GM19099 (cell line): ENCODE results near the gene AJAP1.

Experiments
- POLR2A ChIP-seq: IDR thresholded peaks from 3 replicates; pipeline ENCODE4 v1.6.1; 2011; ENCODE audit warnings: low read depth; ENCODE audit not compliant: insufficient read length; ENCODE audit errors: extremely low read depth

AJAP1 gene

GRCh38 chr1:4725416-4725815, 71.0 kb downstream of the AJAP1 start:
- no peak for TF ChIP-seq POLR2A

GRCh38 chr1:4726620-4727341, 72.4 kb downstream of the AJAP1 start:
- TF ChIP-seq POLR2A, result no peak

- TF ChIP-seq POLR2A, result no peak
Observed at GRCh38 chr1:4728319-4729089, 74.1 kb downstream of the AJAP1 start.

- TF ChIP-seq POLR2A, result no peak
Observed at GRCh38 chr1:4729090-4729471, 74.7 kb downstream of the AJAP1 start.

- no peak for TF ChIP-seq POLR2A
Observed at GRCh38 chr1:4730078-4730477, 75.7 kb downstream of the AJAP1 start.

GRCh38 chr1:4733446-4734177, 79.2 kb downstream of the AJAP1 start:
- no peak for TF ChIP-seq POLR2A

- TF ChIP-seq POLR2A, result no peak
Observed at GRCh38 chr1:4734219-4734618, 79.8 kb downstream of the AJAP1 start.

GRCh38 chr1:4734791-4735190, 80.4 kb downstream of the AJAP1 start:
- no peak for TF ChIP-seq POLR2A

- TF ChIP-seq POLR2A, result no peak
Observed at GRCh38 chr1:4736254-4736653, 81.8 kb downstream of the AJAP1 start.

- TF ChIP-seq POLR2A, result no peak
Observed at GRCh38 chr1:4741876-4742423, 87.5 kb downstream of the AJAP1 start.

- no peak for TF ChIP-seq POLR2A
Observed at GRCh38 chr1:4743978-4744750, 89.8 kb downstream of the AJAP1 start.

GRCh38 chr1:4745560-4745959, 91.2 kb downstream of the AJAP1 start:
- no peak for TF ChIP-seq POLR2A

GRCh38 chr1:4749406-4749805, 95.0 kb downstream of the AJAP1 start:
- no peak for TF ChIP-seq POLR2A

GRCh38 chr1:4750177-4750576, 95.8 kb downstream of the AJAP1 start:
- no peak for TF ChIP-seq POLR2A

GRCh38 chr1:4752059-4752458, 97.7 kb downstream of the AJAP1 start:
- no peak for TF ChIP-seq POLR2A
